Measurements from ENCODE around the gene PTAFR. TPM values are rescaled to one million over a fixed set of nuclear protein-coding genes. Genes with fewer than 3 reads are reported as not detected.

PTAFR gene
- 0.49 TPM for polyA plus RNA-seq (2012; ENCODE audit: insufficient read length, low read depth)

- no peak for TF ChIP-seq SIN3A (IDR thresholded peaks at IDR 0.05; ENCODE audit: borderline replicate concordance, insufficient read depth, low read length)
- no peak for TF ChIP-seq POLR2AphosphoS5 (IDR thresholded peaks at IDR 0.05; ENCODE audit: low read depth, low read length)
- no peak for TF ChIP-seq TAF1 (IDR thresholded peaks at IDR 0.05; ENCODE audit: borderline replicate concordance, insufficient read depth, low read length)
- TF ChIP-seq REST (IDR thresholded peaks at IDR 0.05; ENCODE audit: insufficient read depth in 1 of 2, low read depth in 2 of 2, low read length in 2 of 2) = no peak
- TF ChIP-seq FOXP2 (optimal IDR thresholded peaks at IDR 0.05; ENCODE audit: borderline replicate concordance, extremely low read depth, extremely low read length, insufficient read depth) = no peak
Measured at GRCh38 chr1:28176492-28177470, at the start of gene PTAFR. PTAFR (minus strand) TSS chr1:28176690; CDS start chr1:28151021, 25,669 bp downstream.

- no peak for TF ChIP-seq TAF1 (IDR thresholded peaks at IDR 0.05; ENCODE audit: borderline replicate concordance, insufficient read depth, low read length)
- no peak for TF ChIP-seq POLR2AphosphoS5 (IDR thresholded peaks at IDR 0.05; ENCODE audit: low read depth, low read length)
- no peak for TF ChIP-seq REST (IDR thresholded peaks at IDR 0.05; ENCODE audit: insufficient read depth in 1 of 2, low read depth in 2 of 2, low read length in 2 of 2)
- TF ChIP-seq FOXP2 (optimal IDR thresholded peaks at IDR 0.05; ENCODE audit: borderline replicate concordance, extremely low read depth, extremely low read length, insufficient read depth) = no peak
- no peak for TF ChIP-seq SIN3A (IDR thresholded peaks at IDR 0.05; ENCODE audit: borderline replicate concordance, insufficient read depth, low read length)
Measured at GRCh38 chr1:28213315-28213714, 36.8 kb upstream of the PTAFR start.

GRCh38 chr1:28209700-28210099 is 33.2 kb upstream of the PTAFR start:
- TF ChIP-seq TAF1 (IDR thresholded peaks at IDR 0.05; ENCODE audit: borderline replicate concordance, insufficient read depth, low read length) (no peak), FOXP2 (optimal IDR thresholded peaks at IDR 0.05; ENCODE audit: borderline replicate concordance, extremely low read depth, extremely low read length, insufficient read depth) (no peak), REST (IDR thresholded peaks at IDR 0.05; ENCODE audit: insufficient read depth in 1 of 2, low read depth in 2 of 2, low read length in 2 of 2) (no peak), SIN3A (IDR thresholded peaks at IDR 0.05; ENCODE audit: borderline replicate concordance, insufficient read depth, low read length) (no peak), POLR2AphosphoS5 (IDR thresholded peaks at IDR 0.05; ENCODE audit: low read depth, low read length) (no peak)

GRCh38 chr1:28208818-28209441 is 32.4 kb upstream of the PTAFR start:
- TF ChIP-seq TAF1 (IDR thresholded peaks at IDR 0.05; ENCODE audit: borderline replicate concordance, insufficient read depth, low read length) (no peak), SIN3A (IDR thresholded peaks at IDR 0.05; ENCODE audit: borderline replicate concordance, insufficient read depth, low read length) (no peak), FOXP2 (optimal IDR thresholded peaks at IDR 0.05; ENCODE audit: borderline replicate concordance, extremely low read depth, extremely low read length, insufficient read depth) (no peak), POLR2AphosphoS5 (IDR thresholded peaks at IDR 0.05; ENCODE audit: low read depth, low read length) (no peak), REST (IDR thresholded peaks at IDR 0.05; ENCODE audit: insufficient read depth in 1 of 2, low read depth in 2 of 2, low read length in 2 of 2) (no peak)
